ENCODE results near the gene OR7G2.

Gene OR7G2

GRCh38 chr19:9150650-9151049 lies 43.4 kb upstream of the OR7G2 start:
- H2BK120ac ChIP-seq (ENCODE audit: low read depth, low read length): no peak overlapping the region
- DNase-seq (ENCODE audit: low spot score): no peak
- no peak overlapping the region for H2BK15ac ChIP-seq (ENCODE audit: low read length)
- peak overlapping the region; percentile 17 for H3K23ac ChIP-seq (ENCODE audit: low read depth, low read length, poor library complexity)
- no peak overlapping the region for H3K27ac ChIP-seq (replicated peaks; ENCODE audit: low read length)
- no peak overlapping the region for H4K8ac ChIP-seq (ENCODE audit: low read depth, low read length)
- no peaks in the 10 kb centered on the region for H3K27me3 ChIP-seq (ENCODE audit: control insufficient read depth in 3 of 3, insufficient read depth in 3 of 3, low read depth in 1 of 3, low read length in 3 of 3)
- peaks cover 19% of the 10 kb centered on the region for H3K79me1 ChIP-seq (ENCODE audit: low read depth, low read length)
- no peak overlapping the region for H3K14ac ChIP-seq (ENCODE audit: low read length)
- peaks cover 31 to 65% of the 10 kb centered on the region in 2 donors for H3K36me3 ChIP-seq (replicated peaks in 1 of 2; ENCODE audit: control insufficient read depth in 2 of 2, insufficient read depth in 2 of 2, low read length in 2 of 2)
- no peak overlapping the region for H3K4me3 ChIP-seq (ENCODE audit: low read length in 2 of 2)
- H2AFZ ChIP-seq (ENCODE audit: low read length): no peak overlapping the region
- H3K4ac ChIP-seq (ENCODE audit: low read length): no peak overlapping the region
- H2BK12ac ChIP-seq (ENCODE audit: low read length): no peak overlapping the region
- no CpG with 5 or more reads among the region's 5 CpGs for WGBS, 2 donors (ENCODE audit: extremely low coverage in 2 of 2, insufficient read length in 2 of 2, insufficient replicate concordance in 1 of 2)
- H3K4me2 ChIP-seq (ENCODE audit: insufficient read depth, low read length, poor library complexity, severe bottlenecking): no peak overlapping the region
- H3K4me1 ChIP-seq (ENCODE audit: control insufficient read depth in 2 of 2, insufficient read depth in 1 of 2, low read depth in 1 of 2, low read length in 2 of 2): no peaks in the 10 kb centered on the region
- peaks cover 47 to 92% of the 10 kb centered on the region in 2 donors for H3K9me3 ChIP-seq (replicated peaks in 1 of 2; ENCODE audit: control insufficient read depth in 2 of 2, insufficient read depth in 1 of 2, low read depth in 1 of 2, low read length in 2 of 2)
- H3K18ac ChIP-seq (ENCODE audit: low read length): no peak overlapping the region
- no peak overlapping the region for H2BK5ac ChIP-seq (ENCODE audit: low read length)
- H4K91ac ChIP-seq (ENCODE audit: low read depth, low read length, poor library complexity): no peak overlapping the region
- H3K9ac ChIP-seq (ENCODE audit: low read depth, low read length, poor library complexity): no peak overlapping the region
- no peak overlapping the region for H2AK5ac ChIP-seq (ENCODE audit: low read depth, low read length)

- Histone ChIP-seq H2BK15ac (ENCODE audit: low read length) (no peak overlapping the region), H3K27me3 (ENCODE audit: control insufficient read depth in 3 of 3, insufficient read depth in 3 of 3, low read depth in 1 of 3, low read length in 3 of 3) (no peaks in the 10 kb centered on the region), H3K4me3 (ENCODE audit: low read length in 2 of 2) (no peak overlapping the region), H4K91ac (ENCODE audit: low read depth, low read length, poor library complexity) (no peak overlapping the region), H3K79me1 (ENCODE audit: low read depth, low read length) (peaks cover 19% of the 10 kb centered on the region), H3K36me3 (replicated peaks in 1 of 2; ENCODE audit: control insufficient read depth in 2 of 2, insufficient read depth in 2 of 2, low read length in 2 of 2) (peaks cover 27 to 63% of the 10 kb centered on the region in 2 donors), H2BK5ac (ENCODE audit: low read length) (no peak overlapping the region), H3K27ac (replicated peaks; ENCODE audit: low read length) (no peak overlapping the region), H3K23ac (ENCODE audit: low read depth, low read length, poor library complexity) (no peak overlapping the region), H3K18ac (ENCODE audit: low read length) (no peak overlapping the region), H2AFZ (ENCODE audit: low read length) (no peak overlapping the region), H3K9me3 (replicated peaks in 1 of 2; ENCODE audit: control insufficient read depth in 2 of 2, insufficient read depth in 1 of 2, low read depth in 1 of 2, low read length in 2 of 2) (peaks cover 46 to 92% of the 10 kb centered on the region in 2 donors), H3K4me2 (ENCODE audit: insufficient read depth, low read length, poor library complexity, severe bottlenecking) (no peak overlapping the region), H3K4ac (ENCODE audit: low read length) (no peak overlapping the region), H2AK5ac (ENCODE audit: low read depth, low read length) (no peak overlapping the region), H4K8ac (ENCODE audit: low read depth, low read length) (no peak overlapping the region), H2BK120ac (ENCODE audit: low read depth, low read length) (no peak overlapping the region), H2BK12ac (ENCODE audit: low read length) (no peak overlapping the region), H3K4me1 (ENCODE audit: control insufficient read depth in 2 of 2, insufficient read depth in 1 of 2, low read depth in 1 of 2, low read length in 2 of 2) (no peaks in the 10 kb centered on the region), H3K14ac (ENCODE audit: low read length) (no peak overlapping the region), H3K9ac (ENCODE audit: low read depth, low read length, poor library complexity) (no peak overlapping the region)
- no peak for DNase-seq (ENCODE audit: low spot score)
- no CpG with 5 or more reads among the region's 4 CpGs for WGBS, 2 donors (ENCODE audit: extremely low coverage in 2 of 2, insufficient read length in 2 of 2, insufficient replicate concordance in 1 of 2)
Observed at GRCh38 chr19:9149997-9150396, 42.7 kb upstream of the OR7G2 start.

GRCh38 chr19:9148697-9149096 lies 41.4 kb upstream of the OR7G2 start:
- Histone ChIP-seq H2AFZ (ENCODE audit: low read length) (no peak overlapping the region), H3K9ac (ENCODE audit: low read depth, low read length, poor library complexity) (no peak overlapping the region), H3K4me3 (ENCODE audit: low read length in 2 of 2) (no peak overlapping the region), H3K36me3 (replicated peaks in 1 of 2; ENCODE audit: control insufficient read depth in 2 of 2, insufficient read depth in 2 of 2, low read length in 2 of 2) (peaks cover 25 to 55% of the 10 kb centered on the region in 2 donors), H2BK5ac (ENCODE audit: low read length) (no peak overlapping the region), H2BK15ac (ENCODE audit: low read length) (no peak overlapping the region), H3K4me1 (ENCODE audit: control insufficient read depth in 2 of 2, insufficient read depth in 1 of 2, low read depth in 1 of 2, low read length in 2 of 2) (no peaks in the 10 kb centered on the region), H3K27me3 (ENCODE audit: control insufficient read depth in 3 of 3, insufficient read depth in 3 of 3, low read depth in 1 of 3, low read length in 3 of 3) (no peaks in the 10 kb centered on the region), H2AK5ac (ENCODE audit: low read depth, low read length) (no peak overlapping the region), H3K23ac (ENCODE audit: low read depth, low read length, poor library complexity) (no peak overlapping the region), H4K91ac (ENCODE audit: low read depth, low read length, poor library complexity) (no peak overlapping the region), H2BK12ac (ENCODE audit: low read length) (no peak overlapping the region), H3K27ac (replicated peaks; ENCODE audit: low read length) (no peak overlapping the region), H3K4me2 (ENCODE audit: insufficient read depth, low read length, poor library complexity, severe bottlenecking) (no peak overlapping the region), H3K4ac (ENCODE audit: low read length) (no peak overlapping the region), H3K79me1 (ENCODE audit: low read depth, low read length) (peaks cover 16% of the 10 kb centered on the region), H4K8ac (ENCODE audit: low read depth, low read length) (no peak overlapping the region), H3K14ac (ENCODE audit: low read length) (no peak overlapping the region), H3K18ac (ENCODE audit: low read length) (no peak overlapping the region), H3K9me3 (replicated peaks in 1 of 2; ENCODE audit: control insufficient read depth in 2 of 2, insufficient read depth in 1 of 2, low read depth in 1 of 2, low read length in 2 of 2) (peaks cover 47 to 88% of the 10 kb centered on the region in 2 donors), H2BK120ac (ENCODE audit: low read depth, low read length) (no peak overlapping the region)
- WGBS, 2 donors (ENCODE audit: extremely low coverage in 2 of 2, insufficient read length in 2 of 2, insufficient replicate concordance in 1 of 2): no CpG with 5 or more reads among the region's 3 CpGs
- no peak for DNase-seq (ENCODE audit: low spot score)

- H3K4me1 ChIP-seq (ENCODE audit: control insufficient read depth in 2 of 2, insufficient read depth in 1 of 2, low read depth in 1 of 2, low read length in 2 of 2): no peaks in the 10 kb centered on the region
- no peak overlapping the region for H2AFZ ChIP-seq (ENCODE audit: low read length)
- H2BK15ac ChIP-seq (ENCODE audit: low read length): no peak overlapping the region
- no peak overlapping the region for H2BK120ac ChIP-seq (ENCODE audit: low read depth, low read length)
- H4K91ac ChIP-seq (ENCODE audit: low read depth, low read length, poor library complexity): no peak overlapping the region
- no peak overlapping the region for H3K27ac ChIP-seq (replicated peaks; ENCODE audit: low read length)
- no peak overlapping the region for H3K4me3 ChIP-seq (ENCODE audit: low read length in 2 of 2)
- H3K27me3 ChIP-seq (ENCODE audit: control insufficient read depth in 3 of 3, insufficient read depth in 3 of 3, low read depth in 1 of 3, low read length in 3 of 3): no peaks in the 10 kb centered on the region
- H3K9ac ChIP-seq (ENCODE audit: low read depth, low read length, poor library complexity): no peak overlapping the region
- no peak overlapping the region for H3K18ac ChIP-seq (ENCODE audit: low read length)
- no CpG with 5 or more reads among the region's 1 CpG for WGBS, 2 donors (ENCODE audit: extremely low coverage in 2 of 2, insufficient read length in 2 of 2, insufficient replicate concordance in 1 of 2)
- peaks cover 19 to 51% of the 10 kb centered on the region in 2 donors for H3K36me3 ChIP-seq (replicated peaks in 1 of 2; ENCODE audit: control insufficient read depth in 2 of 2, insufficient read depth in 2 of 2, low read length in 2 of 2)
- DNase-seq (ENCODE audit: low spot score): no peak
- no peak overlapping the region for H3K14ac ChIP-seq (ENCODE audit: low read length)
- H3K4ac ChIP-seq (ENCODE audit: low read length): no peak overlapping the region
- H3K9me3 ChIP-seq (replicated peaks in 1 of 2; ENCODE audit: control insufficient read depth in 2 of 2, insufficient read depth in 1 of 2, low read depth in 1 of 2, low read length in 2 of 2): peaks cover 38 to 89% of the 10 kb centered on the region in 2 donors
- no peak overlapping the region for H2AK5ac ChIP-seq (ENCODE audit: low read depth, low read length)
- no peak overlapping the region for H2BK5ac ChIP-seq (ENCODE audit: low read length)
- no peak overlapping the region for H3K23ac ChIP-seq (ENCODE audit: low read depth, low read length, poor library complexity)
- H3K79me1 ChIP-seq (ENCODE audit: low read depth, low read length): peaks cover 16% of the 10 kb centered on the region
- no peak overlapping the region for H3K4me2 ChIP-seq (ENCODE audit: insufficient read depth, low read length, poor library complexity, severe bottlenecking)
- H2BK12ac ChIP-seq (ENCODE audit: low read length): no peak overlapping the region
- H4K8ac ChIP-seq (ENCODE audit: low read depth, low read length): no peak overlapping the region
Observed at GRCh38 chr19:9146882-9147281, 39.6 kb upstream of the OR7G2 start.
